Glutamatergic neuron (in vitro differentiated cells): ENCODE measurements around the gene RIPPLY3. TPM values are rescaled to one million over a fixed set of nuclear protein-coding genes. Genes with fewer than 3 reads are reported as not detected.
"Not testable (repeated sequence)": the region's sequence is repeated elsewhere in the genome, so short reads cannot be mapped to it uniquely, and the experiment has no call there.

Experiments
- DNase-seq: peaks from one replicate; pipeline ENCODE4 v3.0.0; 2022
- H3K27ac Mint-ChIP-seq: one replicate; pipeline ENCODE4 v1.8.0; 2020; ENCODE audit warnings: mild to moderate bottlenecking, mixed read lengths, inconsistent platforms; ENCODE audit not compliant: unreplicated experiment
- H3K27me3 Mint-ChIP-seq: one replicate; pipeline ENCODE4 v1.8.0; 2020; ENCODE audit warnings: mild to moderate bottlenecking, moderate library complexity, mixed read lengths, inconsistent platforms; ENCODE audit not compliant: unreplicated experiment
- H3K36me3 Mint-ChIP-seq: one replicate; pipeline ENCODE4 v1.8.0; 2020; ENCODE audit warnings: mild to moderate bottlenecking, mixed read lengths, inconsistent platforms; ENCODE audit not compliant: unreplicated experiment
- H3K4me1 Mint-ChIP-seq: one replicate; pipeline ENCODE4 v1.8.0; 2020; ENCODE audit warnings: mild to moderate bottlenecking, low read depth, mixed read lengths, inconsistent platforms; ENCODE audit not compliant: unreplicated experiment
- H3K4me3 Mint-ChIP-seq: one replicate; pipeline ENCODE4 v1.8.0; 2020; ENCODE audit warnings: mild to moderate bottlenecking, mixed read lengths, inconsistent platforms; ENCODE audit not compliant: unreplicated experiment
- H3K9me3 Mint-ChIP-seq: one replicate; pipeline ENCODE4 v1.8.0; 2020; ENCODE audit warnings: mild to moderate bottlenecking, moderate library complexity, mixed read lengths, inconsistent platforms; ENCODE audit not compliant: unreplicated experiment
- CTCF ChIP-seq: fragments of 200-600 bp; sonication (generic); IDR thresholded peaks from one replicate; pipeline ENCODE4 v1.5.0; 2021; ENCODE audit not compliant: partially characterized antibody, unreplicated experiment
- total RNA-seq: library from RNA; stranded (reverse); fragmentation: NEBNext Ultra II Directional; extraction: Animal tissue kit (Norgen Biotek cat#: 25700); gene quantifications from one replicate; pipeline ENCODE4 v1.2.1, GENCODE V29; 2021; ENCODE audit not compliant: unreplicated experiment

RIPPLY3 gene
- total RNA-seq, 1 donor from 2014 or later, result not detected

- H3K27me3 Mint-ChIP-seq, result peaks cover 2% of the 10 kb centered on the region
- no peak for TF ChIP-seq CTCF
- H3K4me3 Mint-ChIP-seq, result no peak overlapping the region
These were observed 24.4 kb downstream of the RIPPLY3 start for GRCh38 chr21:37030864-37031263.

GRCh38 chr21:37032293-37032692 lies 25.8 kb downstream of the RIPPLY3 start:
- Mint-ChIP-seq H3K27ac (no peak overlapping the region), H3K27me3 (peaks cover 2% of the 10 kb centered on the region), H3K9me3 (peaks cover 3% of the 10 kb centered on the region), H3K36me3 (no peaks in the 10 kb centered on the region), H3K4me3 (no peak overlapping the region), H3K4me1 (no peaks in the 10 kb centered on the region)
- no peak for TF ChIP-seq CTCF
- no peak for DNase-seq

More at GRCh38 chr21:37030864-37031263, 24.4 kb downstream of the RIPPLY3 start:
- DNase-seq, result no peak
- Mint-ChIP-seq H3K36me3 (no peaks in the 10 kb centered on the region), H3K9me3 (peaks cover 3% of the 10 kb centered on the region), H3K27ac (no peak overlapping the region), H3K4me1 (no peaks in the 10 kb centered on the region)

GRCh38 chr21:37032877-37033471 lies 26.5 kb downstream of the RIPPLY3 start:
- H3K36me3 Mint-ChIP-seq, result no peaks in the 10 kb centered on the region
- H3K4me3 Mint-ChIP-seq, result no peak overlapping the region
- no peak for DNase-seq
- no peak overlapping the region for H3K27ac Mint-ChIP-seq
- H3K27me3 Mint-ChIP-seq, result peaks cover 3% of the 10 kb centered on the region
- peaks cover 3% of the 10 kb centered on the region for H3K9me3 Mint-ChIP-seq
- TF ChIP-seq CTCF, result no peak
- no peaks in the 10 kb centered on the region for H3K4me1 Mint-ChIP-seq

- not testable (repeated sequence) for H3K4me3 Mint-ChIP-seq, DNase-seq, H3K36me3 Mint-ChIP-seq, H3K4me1 Mint-ChIP-seq, H3K9me3 Mint-ChIP-seq, H3K27ac Mint-ChIP-seq, H3K27me3 Mint-ChIP-seq
These were observed 27.9 kb downstream of the RIPPLY3 start for GRCh38 chr21:37034394-37034793.

- Mint-ChIP-seq H3K4me3 (no peak overlapping the region), H3K27me3 (peaks cover 3% of the 10 kb centered on the region), H3K27ac (no peak overlapping the region), H3K9me3 (peaks cover 3% of the 10 kb centered on the region), H3K36me3 (no peaks in the 10 kb centered on the region), H3K4me1 (no peaks in the 10 kb centered on the region)
- no peak for TF ChIP-seq CTCF
- no peak for DNase-seq
These were observed 29.7 kb downstream of the RIPPLY3 start for GRCh38 chr21:37036177-37036576.
